Neural progenitor cell (in vitro differentiated cells): ENCODE results near the gene LAMA1. TPM values are rescaled to one million over a fixed set of nuclear protein-coding genes. Genes with fewer than 3 reads are reported as not detected.

Source experiments
- DNase-seq: peaks from one replicate; pipeline ENCODE4 v3.0.0-alpha.2; 2016; ENCODE audit warnings: low spot score
- H2AFZ ChIP-seq: fragments of 200-600 bp; sonication (generic); replicated peaks from 2 replicates; pipeline ENCODE4 v1.6.1; 2016; ENCODE audit warnings: antibody characterized with exemption
- H3F3A ChIP-seq: fragments of 200-600 bp; sonication (generic); 2 replicates; pipeline ENCODE4 v1.6.1; 2016; ENCODE audit warnings: antibody characterized with exemption, low read depth
- H3K27ac ChIP-seq: fragments of 200-600 bp; sonication (generic); 2 replicates; pipeline ENCODE4 v1.5.1; 2016; ENCODE audit warnings: mild to moderate bottlenecking
- H3K27me3 ChIP-seq: fragments of 200-600 bp; sonication (generic); 2 replicates; pipeline ENCODE4 v1.6.1; 2016; ENCODE audit warnings: mild to moderate bottlenecking, moderate library complexity
- H3K36me3 ChIP-seq: fragments of 200-600 bp; sonication (generic); 2 replicates; pipeline ENCODE4 v1.5.1; 2016
- H3K4me1 ChIP-seq: fragments of 200-600 bp; sonication (generic); 2 replicates; pipeline ENCODE4 v1.6.1; 2016; ENCODE audit warnings: mixed run types
- H3K4me2 ChIP-seq: fragments of 200-600 bp; sonication (generic); 2 replicates; pipeline ENCODE4 v1.6.1; 2016
- H3K4me3 ChIP-seq: fragments of 200-600 bp; sonication (generic); 2 replicates; pipeline ENCODE4 v1.5.1; 2016
- H3K79me2 ChIP-seq: fragments of 200-600 bp; sonication (generic); 2 replicates; pipeline ENCODE4 v1.6.1; 2016; ENCODE audit warnings: low read depth
- H3K9ac ChIP-seq: fragments of 200-600 bp; sonication (generic); 2 replicates; pipeline ENCODE4 v1.6.1; 2016
- H3K9me3 ChIP-seq: fragments of 200-600 bp; sonication (generic); 2 replicates; pipeline ENCODE4 v1.5.1; 2016; ENCODE audit warnings: low read depth
- H4K20me1 ChIP-seq: fragments of 200-600 bp; sonication (generic); 2 replicates; pipeline ENCODE4 v1.6.1; 2016; ENCODE audit warnings: low read depth
- H3K27ac Mint-ChIP-seq: 3 replicates; pipeline ENCODE4 v1.8.0; 2021; ENCODE audit warnings: mixed read lengths
- H3K27me3 Mint-ChIP-seq: 2 replicates; pipeline ENCODE4 v1.8.0; 2022; ENCODE audit warnings: low read depth, mild to moderate bottlenecking, inconsistent platforms, moderate library complexity, mixed read lengths; ENCODE audit not compliant: insufficient read depth
- H3K36me3 Mint-ChIP-seq: 3 replicates; pipeline ENCODE4 v1.8.0; 2021; ENCODE audit warnings: mixed read lengths
- H3K4me1 Mint-ChIP-seq: 3 replicates; pipeline ENCODE4 v1.8.0; 2021; ENCODE audit warnings: mixed read lengths
- H3K4me3 Mint-ChIP-seq: 3 replicates; pipeline ENCODE4 v1.8.0; 2021; ENCODE audit warnings: mild to moderate bottlenecking, moderate library complexity, mixed read lengths
- H3K9me3 Mint-ChIP-seq: 3 replicates; pipeline ENCODE4 v1.8.0; 2020; ENCODE audit warnings: mixed read lengths
- EZH2 ChIP-seq: fragments of 200-600 bp; sonication (generic); IDR thresholded peaks from 2 replicates; pipeline ENCODE4 v1.6.1; 2017; ENCODE audit warnings: antibody characterized with exemption, mild to moderate bottlenecking, moderate library complexity
- EZH2phosphoT487 ChIP-seq: fragments of 200-600 bp; sonication (generic); IDR thresholded peaks from 2 replicates; pipeline ENCODE4 v1.6.1; 2017; ENCODE audit warnings: antibody characterized with exemption
- total RNA-seq: library from RNA; depleted of rRNA; stranded (reverse); fragments of >200 nt; gene quantifications from 2 replicates; pipeline ENCODE4 v1.2.3, GENCODE V29; 2015; ENCODE audit warnings: low replicate concordance
- TF ChIP-seq, protein P1 (sequence below): fragments of 200-600 bp; sonication (generic); IDR thresholded peaks from 2 replicates; pipeline ENCODE4 v1.5.1; 2017; ENCODE audit warnings: antibody characterized with exemption, mild to moderate bottlenecking

LAMA1 gene
- total RNA-seq, 1 donor from 2014 or later, result 80.3 TPM

GRCh38 chr18:6928359-6928758 is 189.2 kb downstream of the LAMA1 start:
- Histone ChIP-seq H3K27me3 (no peaks in the 10 kb centered on the region), H3F3A (no peaks in the 10 kb centered on the region), H3K36me3 (no peaks in the 10 kb centered on the region), H3K27ac (no peak overlapping the region), H3K4me1 (peaks cover 14% of the 10 kb centered on the region), H3K9me3 (no peaks in the 10 kb centered on the region), H3K9ac (no peak overlapping the region), H3K4me2 (no peak overlapping the region), H2AFZ (no peak overlapping the region), H4K20me1 (no peaks in the 10 kb centered on the region), H3K4me3 (no peak overlapping the region), H3K79me2 (no peaks in the 10 kb centered on the region)
- Mint-ChIP-seq H3K4me3 (no peak overlapping the region), H3K9me3 (peaks cover 1% of the 10 kb centered on the region), H3K4me1 (peaks cover 14% of the 10 kb centered on the region), H3K27me3 (no peaks in the 10 kb centered on the region), H3K27ac (no peak overlapping the region), H3K36me3 (peaks cover 3% of the 10 kb centered on the region)
- no peak for DNase-seq
- TF ChIP-seq EZH2 (no peak), EZH2phosphoT487 (no peak)
- TF ChIP-seq, protein P1, sequence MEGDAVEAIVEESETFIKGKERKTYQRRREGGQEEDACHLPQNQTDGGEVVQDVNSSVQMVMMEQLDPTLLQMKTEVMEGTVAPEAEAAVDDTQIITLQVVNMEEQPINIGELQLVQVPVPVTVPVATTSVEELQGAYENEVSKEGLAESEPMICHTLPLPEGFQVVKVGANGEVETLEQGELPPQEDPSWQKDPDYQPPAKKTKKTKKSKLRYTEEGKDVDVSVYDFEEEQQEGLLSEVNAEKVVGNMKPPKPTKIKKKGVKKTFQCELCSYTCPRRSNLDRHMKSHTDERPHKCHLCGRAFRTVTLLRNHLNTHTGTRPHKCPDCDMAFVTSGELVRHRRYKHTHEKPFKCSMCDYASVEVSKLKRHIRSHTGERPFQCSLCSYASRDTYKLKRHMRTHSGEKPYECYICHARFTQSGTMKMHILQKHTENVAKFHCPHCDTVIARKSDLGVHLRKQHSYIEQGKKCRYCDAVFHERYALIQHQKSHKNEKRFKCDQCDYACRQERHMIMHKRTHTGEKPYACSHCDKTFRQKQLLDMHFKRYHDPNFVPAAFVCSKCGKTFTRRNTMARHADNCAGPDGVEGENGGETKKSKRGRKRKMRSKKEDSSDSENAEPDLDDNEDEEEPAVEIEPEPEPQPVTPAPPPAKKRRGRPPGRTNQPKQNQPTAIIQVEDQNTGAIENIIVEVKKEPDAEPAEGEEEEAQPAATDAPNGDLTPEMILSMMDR, result no peak

DNA sequence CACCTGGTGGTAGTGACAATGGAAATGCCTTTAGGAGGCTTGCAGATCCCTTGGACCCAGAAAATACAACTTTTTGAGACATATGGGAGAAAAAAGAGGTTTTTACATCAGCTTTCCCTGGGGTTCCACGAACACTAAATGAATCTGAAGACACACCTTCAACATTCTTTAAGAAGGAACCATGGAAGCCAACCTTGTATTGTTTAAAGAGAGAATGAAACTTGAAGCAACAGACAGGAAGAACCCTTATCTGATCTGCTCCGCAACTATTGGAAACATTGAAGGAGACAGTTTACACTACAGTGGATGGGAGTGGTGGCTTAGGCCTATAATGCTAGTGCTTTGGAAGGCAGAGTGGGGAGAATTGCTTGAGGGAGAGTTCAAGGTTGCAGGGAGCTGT is 190.4 kb downstream of the LAMA1 start:
- Histone ChIP-seq H4K20me1 (no peaks in the 10 kb centered on the region), H3F3A (no peaks in the 10 kb centered on the region), H3K4me1 (peaks cover 14% of the 10 kb centered on the region), H3K9ac (no peak overlapping the region), H3K27ac (no peak overlapping the region), H3K4me2 (no peak overlapping the region), H3K27me3 (no peaks in the 10 kb centered on the region), H3K36me3 (no peaks in the 10 kb centered on the region), H3K9me3 (no peaks in the 10 kb centered on the region), H2AFZ (no peak overlapping the region), H3K4me3 (no peak overlapping the region), H3K79me2 (no peaks in the 10 kb centered on the region)
- Mint-ChIP-seq H3K36me3 (peaks cover 5% of the 10 kb centered on the region), H3K4me3 (no peak overlapping the region), H3K9me3 (peaks cover 4% of the 10 kb centered on the region), H3K27me3 (no peaks in the 10 kb centered on the region), H3K27ac (no peak overlapping the region), H3K4me1 (peaks cover 14% of the 10 kb centered on the region)
- DNase-seq, result no peak
- TF ChIP-seq EZH2 (no peak), EZH2phosphoT487 (no peak)
- TF ChIP-seq, protein P1, result no peak

DNA sequence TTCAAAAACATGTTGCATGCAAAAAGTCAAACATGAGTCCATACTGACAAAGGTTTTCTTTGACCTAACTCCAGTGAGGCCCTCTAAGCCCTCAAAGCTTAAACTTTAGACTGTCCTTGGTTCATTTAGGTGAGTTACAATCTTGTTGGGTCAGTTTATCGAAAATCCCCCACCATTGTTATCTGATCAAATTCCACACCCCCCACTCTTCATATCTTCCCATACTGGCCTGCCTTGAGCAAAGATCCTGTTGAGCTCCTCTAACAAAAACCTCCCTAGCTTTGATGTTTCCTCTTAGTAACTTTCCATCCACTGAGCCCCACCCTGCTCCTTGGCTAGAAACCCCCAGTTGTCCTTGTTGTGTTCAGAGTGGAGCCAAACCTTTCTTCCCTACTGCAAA is 194.4 kb downstream of the LAMA1 start:
- Histone ChIP-seq H3K9me3 (no peaks in the 10 kb centered on the region), H3K36me3 (no peaks in the 10 kb centered on the region), H3K27ac (no peak overlapping the region), H3K79me2 (no peaks in the 10 kb centered on the region), H3K4me1 (peaks cover 14% of the 10 kb centered on the region), H4K20me1 (no peaks in the 10 kb centered on the region), H3K9ac (no peak overlapping the region), H3F3A (no peaks in the 10 kb centered on the region), H3K4me3 (no peak overlapping the region), H3K4me2 (no peak overlapping the region), H3K27me3 (no peaks in the 10 kb centered on the region), H2AFZ (no peak overlapping the region)
- Mint-ChIP-seq H3K4me3 (no peak overlapping the region), H3K27ac (no peak overlapping the region), H3K4me1 (peaks cover 16% of the 10 kb centered on the region), H3K36me3 (peaks cover 5% of the 10 kb centered on the region), H3K27me3 (peaks cover 2% of the 10 kb centered on the region), H3K9me3 (peaks cover 4% of the 10 kb centered on the region)
- TF ChIP-seq, protein P1, result no peak
- TF ChIP-seq EZH2phosphoT487 (no peak), EZH2 (no peak)
- no peak for DNase-seq
